Skin epidermis (tissue), 12 donors: Measurements from ENCODE around the gene OXSM.

Source experiments
- H3K27ac ChIP-seq, 21 experiments: fragments of 200-600 bp; sonication (generic) in 11 of 21; one replicate each; pipeline ENCODE4 v1.5.0; 2020; ENCODE audit warnings: mild to moderate bottlenecking in 3 of 21, inconsistent platforms in 2 of 21, moderate library complexity in 2 of 21
- H3K4me3 ChIP-seq, 7 experiments: fragments of 200-600 bp; sonication (generic) in 2 of 7; one replicate each; pipeline ENCODE4 v1.5.0; 2020; ENCODE audit warnings: inconsistent platforms in 2 of 7, mild to moderate bottlenecking in 2 of 7, moderate library complexity in 1 of 7

The OXSM gene

DNA sequence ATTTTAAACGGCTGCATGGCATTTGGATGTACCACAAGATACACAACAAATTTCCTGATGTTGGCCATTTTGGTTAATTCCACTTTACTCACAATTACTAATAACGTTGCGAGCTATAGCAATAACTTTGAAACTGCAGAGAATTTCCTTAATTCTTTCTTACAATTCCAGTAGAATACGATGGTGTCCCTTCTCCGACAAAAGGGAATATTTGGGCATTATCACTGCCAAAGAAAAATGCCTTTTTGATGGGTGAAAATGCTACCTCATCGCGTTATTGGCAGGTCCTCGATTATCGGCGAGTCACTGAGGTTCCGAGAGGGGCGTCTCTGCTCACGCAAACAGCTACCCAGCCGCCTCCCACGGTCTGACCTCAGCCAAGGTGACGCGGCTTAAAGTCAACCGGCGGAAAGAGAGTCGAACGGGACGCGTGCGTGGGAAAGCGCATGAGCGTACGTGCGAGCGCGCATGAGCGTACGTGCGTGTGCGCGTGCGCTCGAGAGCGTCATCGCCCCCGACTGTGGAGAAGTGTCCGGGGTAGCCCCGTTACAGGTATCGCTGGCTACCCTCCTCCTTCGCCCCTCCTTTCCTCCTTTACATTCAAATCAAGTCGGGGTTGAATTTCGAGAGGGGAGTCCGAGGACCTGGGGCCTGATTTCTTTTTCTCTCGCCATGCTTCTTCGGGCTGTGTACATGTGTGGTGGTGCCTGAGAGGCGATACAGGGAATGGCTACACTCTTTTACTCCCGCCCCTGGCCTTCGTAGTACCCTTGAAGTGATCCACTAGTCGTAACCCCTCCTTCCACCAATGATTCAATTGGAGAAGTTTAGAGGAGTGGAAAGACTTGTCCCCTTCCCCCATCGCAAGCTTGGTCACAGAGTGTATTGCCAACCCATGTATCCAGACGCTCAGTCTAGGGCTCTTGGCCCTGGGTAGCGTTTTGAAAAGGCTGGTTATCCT is at the start of gene OXSM:
OXSM (plus strand) TSS at position 495 of the 961 bp plus-strand sequence. CDS start 931 bp downstream, outside the sequence.
- Histone ChIP-seq H3K27ac (peak within 1 kb of the TSS in 20 of 21 experiments; percentile 43 to 88 (median 80)), H3K4me3 (peak within 1 kb of the TSS; percentile 51 to 71 (median 55))

DNA sequence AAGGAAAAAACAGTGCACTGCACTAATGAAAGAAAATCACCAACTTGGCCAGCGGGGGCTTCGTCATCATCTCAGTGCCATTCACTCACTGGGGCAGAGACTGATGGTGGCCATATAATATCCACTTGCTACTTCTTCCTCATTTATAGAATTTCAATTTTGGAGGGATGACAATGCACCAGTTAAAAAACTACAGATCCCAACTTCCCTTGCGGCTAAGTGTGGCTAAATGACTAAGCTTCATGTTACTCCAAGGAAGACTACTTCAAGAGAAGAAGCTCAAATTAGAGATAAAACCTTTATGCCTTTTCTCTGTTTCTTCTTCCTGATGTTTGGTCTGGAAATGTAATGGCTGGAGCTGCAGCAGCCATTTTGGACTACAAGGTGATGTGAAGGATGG is 45.4 kb upstream of the OXSM start:
- Histone ChIP-seq H3K27ac (no peak overlapping the region), H3K4me3 (no peak overlapping the region)

DNA sequence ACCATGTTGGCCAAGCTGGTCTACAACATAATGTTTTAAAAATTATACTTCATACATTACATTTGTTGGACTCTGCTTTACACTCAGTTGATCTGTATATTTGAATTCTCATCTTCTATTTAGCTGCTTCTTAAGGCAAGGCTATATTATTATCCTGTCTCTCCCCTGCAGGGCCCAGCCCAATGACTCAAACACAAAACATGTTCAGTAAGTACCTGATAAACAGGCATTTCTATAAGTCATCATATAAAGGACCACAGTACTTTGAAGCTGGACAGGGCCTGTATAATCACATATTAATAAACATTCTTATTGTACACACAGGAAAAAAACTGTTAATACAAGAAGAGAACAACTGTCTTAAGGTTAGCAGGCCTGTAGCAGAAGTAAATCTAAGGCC is 42.9 kb upstream of the OXSM start:
- Histone ChIP-seq H3K4me3 (no peak overlapping the region), H3K27ac (no peak overlapping the region)

DNA sequence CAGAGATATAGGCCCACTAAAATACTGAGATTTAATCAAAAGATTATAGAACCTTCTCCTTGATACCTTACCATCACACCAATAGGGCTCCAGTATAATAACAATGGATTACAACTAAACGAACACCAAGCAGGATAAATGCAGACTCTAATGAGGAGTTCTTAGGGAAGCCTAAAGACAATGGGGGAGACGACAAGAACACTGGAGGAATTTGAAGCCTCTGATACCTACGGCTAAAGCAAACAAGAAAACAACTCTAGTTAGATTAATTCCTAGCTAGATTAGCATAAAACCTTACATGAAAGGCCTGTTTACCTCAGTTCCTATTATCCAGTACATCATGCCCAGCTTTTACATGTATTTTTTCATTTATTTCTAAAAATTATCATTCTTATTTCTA is 41.7 kb upstream of the OXSM start:
- H3K4me3 ChIP-seq, result no peak overlapping the region
- H3K27ac ChIP-seq, result no peak overlapping the region

DNA sequence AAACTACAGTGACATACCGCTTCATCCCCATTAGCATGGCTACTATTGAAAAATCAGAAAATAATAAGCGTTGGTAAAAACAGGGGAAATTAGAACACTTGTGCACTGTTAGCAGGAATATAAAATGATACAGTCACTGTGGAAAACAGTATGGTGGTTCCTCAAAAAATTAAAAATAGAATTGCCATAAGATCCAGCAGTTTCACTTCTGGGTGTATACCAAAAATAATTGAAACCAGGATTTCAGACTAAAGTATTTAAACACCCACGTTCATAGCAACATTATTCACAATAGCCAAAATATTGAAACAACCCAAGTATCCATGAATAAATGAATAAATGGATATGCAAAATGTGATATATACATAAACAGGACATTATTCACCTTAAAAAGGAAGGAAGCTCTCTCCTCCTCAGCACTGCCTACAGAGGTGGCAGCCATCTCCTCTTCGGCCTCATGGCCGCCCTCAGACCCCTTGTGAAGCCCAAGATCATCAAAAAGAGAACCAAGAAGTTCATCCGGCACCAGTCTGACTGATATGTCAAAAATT is 40.8 kb upstream of the OXSM start:
- Histone ChIP-seq H3K4me3 (no peak overlapping the region), H3K27ac (peak overlapping the region in 1 of 21 experiments; percentile 11)

DNA sequence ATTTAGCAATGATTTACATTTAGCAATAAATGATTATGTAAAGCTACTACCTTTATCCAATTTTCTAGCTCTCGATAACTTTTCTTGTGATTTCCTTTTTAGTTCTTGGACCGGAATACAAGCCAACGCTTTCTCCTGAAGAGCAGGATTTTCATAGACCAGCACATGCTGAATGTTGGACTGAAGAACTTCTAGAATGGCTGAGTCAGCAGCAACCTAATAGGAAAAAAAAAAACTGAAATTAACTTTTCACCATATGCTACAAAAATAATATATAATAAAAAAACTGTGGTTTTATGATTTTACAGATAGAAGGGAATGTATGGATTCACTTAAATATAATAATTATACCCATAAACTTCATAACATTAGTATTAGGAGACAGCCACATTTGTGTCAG is 38.8 kb upstream of the OXSM start:
- no peak overlapping the region for H3K4me3 ChIP-seq
- no peak overlapping the region for H3K27ac ChIP-seq

DNA sequence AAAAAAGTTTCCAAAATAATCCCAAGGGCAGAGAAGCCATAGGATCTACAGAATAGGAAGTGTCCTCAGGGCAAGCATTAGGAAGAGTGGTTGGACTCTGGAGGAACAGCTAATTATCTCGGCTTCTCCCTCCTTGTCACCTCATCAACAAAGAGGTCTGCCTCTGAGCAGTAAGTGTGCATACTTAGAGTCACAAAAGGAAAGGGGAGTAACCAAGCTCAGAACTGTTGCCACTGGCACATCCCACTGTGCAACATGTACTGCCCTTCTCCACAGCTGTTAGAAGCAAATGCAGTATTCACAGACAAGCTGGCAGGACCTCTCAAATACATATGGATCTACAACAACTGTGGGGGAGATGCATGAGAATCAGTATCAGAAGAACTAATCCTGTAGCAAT is 38.2 kb upstream of the OXSM start:
- no peak overlapping the region for H3K27ac ChIP-seq
- no peak overlapping the region for H3K4me3 ChIP-seq

DNA sequence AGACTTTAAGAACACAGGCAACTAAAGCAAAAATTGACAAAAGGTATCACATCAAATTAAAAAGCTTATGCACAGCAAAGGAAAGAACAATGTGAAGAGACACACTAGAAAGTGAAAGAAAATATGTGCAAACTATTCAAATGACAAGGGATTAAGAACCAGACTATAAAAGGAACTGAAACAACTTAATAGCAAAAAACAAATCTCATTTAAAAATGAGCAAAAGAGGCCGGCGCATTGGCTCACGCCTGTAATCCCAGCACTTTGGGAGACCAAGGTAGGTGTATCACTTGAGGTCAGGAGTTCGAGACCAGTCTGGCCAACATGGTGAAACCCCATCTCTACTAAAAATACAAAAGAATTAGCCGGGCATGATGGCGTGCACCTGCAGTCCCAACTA is 21.0 kb upstream of the OXSM start:
- H3K4me3 ChIP-seq, result no peak overlapping the region
- no peak overlapping the region for H3K27ac ChIP-seq

DNA sequence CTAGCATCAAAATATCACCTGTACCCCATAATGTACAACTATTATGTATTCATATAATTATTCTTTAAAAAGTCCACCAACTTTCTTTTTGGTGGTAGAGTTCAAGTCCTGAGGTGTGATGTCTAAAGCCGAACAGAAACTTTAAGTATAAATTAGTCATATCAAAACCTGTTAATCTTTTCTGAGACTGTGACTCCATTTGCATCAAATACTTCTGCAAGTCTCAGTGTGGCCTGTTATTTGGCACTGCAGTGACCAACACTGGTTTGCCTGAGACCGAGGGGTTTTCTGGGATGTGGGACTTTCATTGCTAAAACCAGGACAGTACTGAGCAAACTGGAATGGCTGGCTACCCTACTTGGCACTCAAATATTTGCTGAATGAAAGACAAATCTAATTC is 14.0 kb upstream of the OXSM start:
- Histone ChIP-seq H3K4me3 (no peak overlapping the region), H3K27ac (no peak overlapping the region)

DNA sequence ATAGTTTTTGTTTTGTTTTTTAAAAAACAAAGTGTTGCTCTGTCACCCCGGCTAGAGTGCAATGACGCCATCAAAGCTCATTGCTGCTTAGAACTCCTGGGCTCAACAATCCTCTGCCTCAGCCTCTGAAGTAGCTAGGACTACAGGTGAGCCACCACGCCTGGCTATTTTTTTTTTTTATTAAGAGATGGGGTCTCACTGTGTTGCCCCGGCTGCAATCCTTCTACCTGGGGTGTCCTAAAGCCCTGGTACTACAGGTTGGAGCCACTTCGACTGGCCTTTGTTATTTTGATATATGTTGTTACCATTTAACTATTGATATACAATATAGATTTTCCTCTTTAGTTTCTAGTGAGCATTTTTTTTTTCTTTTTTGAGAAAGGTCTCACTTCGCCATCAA is 9.3 kb upstream of the OXSM start:
- Histone ChIP-seq H3K27ac (no peak overlapping the region), H3K4me3 (no peak overlapping the region)

DNA sequence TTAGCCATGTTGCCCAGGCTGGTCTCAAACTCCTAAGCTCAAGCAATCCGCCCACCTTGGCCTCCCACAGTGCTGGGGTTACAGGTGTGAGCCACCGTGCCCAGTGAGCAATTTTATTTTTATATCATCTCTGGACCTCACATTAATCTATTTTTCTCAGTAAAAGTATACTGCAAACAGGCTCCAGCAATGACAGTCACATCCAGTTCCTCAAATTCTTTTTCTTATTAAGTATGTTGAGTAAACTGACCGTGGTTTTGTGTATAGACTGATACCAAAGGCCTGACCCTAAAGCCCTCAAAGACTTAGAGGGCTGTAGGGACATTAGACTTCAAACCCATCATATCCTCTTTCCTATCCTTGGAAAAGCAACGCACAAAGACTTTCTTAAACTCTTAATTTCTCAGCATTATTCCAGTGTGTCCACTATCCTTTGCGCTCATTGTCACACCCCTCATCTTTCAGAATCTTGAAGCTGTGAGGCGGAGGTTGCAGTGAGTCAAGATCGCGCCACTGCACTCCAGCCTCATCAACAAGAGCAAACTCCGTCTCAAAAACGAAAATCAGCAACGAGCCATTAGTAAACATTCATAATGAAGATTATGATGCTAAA is 8.6 kb upstream of the OXSM start:
- no peak overlapping the region for H3K27ac ChIP-seq
- H3K4me3 ChIP-seq, result no peak overlapping the region

DNA sequence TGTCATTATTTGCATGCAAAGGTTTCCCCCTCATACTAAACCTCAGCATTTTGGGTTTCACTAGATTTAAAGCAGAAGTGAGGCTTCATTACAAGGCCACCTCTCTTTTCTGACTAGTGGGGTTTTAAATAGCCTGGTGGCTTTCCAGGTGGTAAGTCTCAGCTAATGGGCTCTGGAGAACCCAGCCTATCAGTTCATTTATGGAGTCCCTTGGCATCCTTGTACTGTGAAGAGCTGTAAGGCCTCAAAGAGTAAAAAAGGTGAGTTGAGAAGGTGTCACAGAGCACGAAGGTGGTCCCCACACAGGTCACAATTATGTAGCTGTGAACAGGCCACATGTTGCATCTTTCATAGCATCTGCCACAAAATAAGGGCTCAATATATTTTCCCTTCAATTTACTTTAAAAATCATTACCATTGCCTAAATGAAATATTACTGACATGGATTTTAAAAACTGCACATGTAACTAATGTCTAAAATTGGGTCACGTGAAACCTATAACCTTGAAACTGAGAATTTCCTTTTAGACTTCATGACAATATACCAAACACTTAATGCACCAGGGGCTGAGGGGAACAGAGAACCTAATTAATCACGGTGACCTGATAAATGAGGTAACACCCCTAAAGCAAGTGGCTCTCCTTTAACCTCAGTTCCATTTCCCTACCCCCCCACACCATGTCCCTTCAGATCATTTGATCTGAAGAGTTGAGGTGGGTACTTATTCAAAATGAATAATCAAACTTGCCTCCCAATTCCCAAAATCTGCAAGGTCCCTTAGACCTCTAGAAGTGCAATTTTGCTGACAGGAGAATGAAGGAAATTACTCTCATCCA is 7.9 kb upstream of the OXSM start:
- peak overlapping the region; percentile 90 to 98 (median 96) for H3K4me3 ChIP-seq
- H3K27ac ChIP-seq, result peak overlapping the region in 5 of 21 experiments; percentile 79 to 97 (median 90)

DNA sequence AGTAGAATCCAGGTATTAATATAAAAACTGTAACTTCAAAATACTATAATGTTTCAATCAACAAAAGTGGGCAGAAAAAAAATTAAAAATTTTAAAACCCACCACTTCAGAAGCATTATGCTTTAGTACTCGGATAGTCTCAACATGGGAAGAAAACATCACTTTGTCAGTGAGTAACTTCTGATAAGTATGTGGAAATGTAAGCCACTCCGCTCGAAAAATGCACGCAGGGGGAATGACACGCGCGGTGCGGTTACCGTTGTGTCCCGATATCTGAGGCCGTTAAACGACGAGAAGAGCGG is 7.3 kb upstream of the OXSM start:
- H3K4me3 ChIP-seq, result peak overlapping the region; percentile 90 to 98 (median 96)
- peak overlapping the region in 20 of 21 experiments; percentile 77 to 97 (median 90) for H3K27ac ChIP-seq

DNA sequence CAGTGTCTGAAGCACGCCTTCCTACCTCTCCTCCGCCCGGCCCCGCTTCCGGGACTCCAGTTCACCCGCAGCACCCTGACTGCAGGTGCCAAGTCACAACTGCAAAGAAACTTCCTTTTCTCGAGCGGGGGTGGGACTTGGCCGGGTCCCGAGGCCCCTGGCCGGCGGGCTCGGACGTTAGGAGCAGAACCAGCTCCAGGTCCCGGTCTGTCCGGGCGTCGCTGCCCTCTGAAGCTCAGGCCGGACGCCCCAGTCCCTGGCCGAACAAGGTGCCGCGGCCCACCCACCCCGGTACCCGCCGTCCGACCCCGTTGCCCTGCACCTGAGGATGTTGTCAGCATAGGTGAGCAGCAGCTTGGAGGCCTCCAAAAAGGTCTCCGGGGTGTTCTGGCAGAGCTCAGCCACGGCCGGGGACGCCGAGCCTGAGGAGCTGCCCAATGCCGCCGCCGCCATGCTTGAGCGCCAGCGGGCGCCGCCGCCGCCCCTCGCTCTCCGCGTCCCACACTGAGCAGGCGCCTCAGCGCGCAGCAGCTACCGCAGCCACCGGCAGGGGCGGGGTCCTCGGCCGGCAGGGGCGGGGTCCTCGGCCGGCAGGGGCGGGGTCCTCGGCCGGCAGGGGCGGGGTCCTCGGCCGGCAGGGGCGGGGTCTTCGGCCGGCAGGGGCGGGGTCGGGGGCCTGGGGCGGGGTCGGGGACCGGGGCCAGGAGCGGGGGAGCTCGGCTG is 6.8 kb upstream of the OXSM start, which contains the start of gene NGLY1:
NGLY1 (minus strand) TSS at position 506 of the 723 bp plus-strand sequence; CDS start at position 453, 53 bp downstream.
- Histone ChIP-seq H3K27ac (peak within 1 kb of the TSS; percentile 77 to 97 (median 90)), H3K4me3 (peak within 1 kb of the TSS; percentile 90 to 98 (median 96))

DNA sequence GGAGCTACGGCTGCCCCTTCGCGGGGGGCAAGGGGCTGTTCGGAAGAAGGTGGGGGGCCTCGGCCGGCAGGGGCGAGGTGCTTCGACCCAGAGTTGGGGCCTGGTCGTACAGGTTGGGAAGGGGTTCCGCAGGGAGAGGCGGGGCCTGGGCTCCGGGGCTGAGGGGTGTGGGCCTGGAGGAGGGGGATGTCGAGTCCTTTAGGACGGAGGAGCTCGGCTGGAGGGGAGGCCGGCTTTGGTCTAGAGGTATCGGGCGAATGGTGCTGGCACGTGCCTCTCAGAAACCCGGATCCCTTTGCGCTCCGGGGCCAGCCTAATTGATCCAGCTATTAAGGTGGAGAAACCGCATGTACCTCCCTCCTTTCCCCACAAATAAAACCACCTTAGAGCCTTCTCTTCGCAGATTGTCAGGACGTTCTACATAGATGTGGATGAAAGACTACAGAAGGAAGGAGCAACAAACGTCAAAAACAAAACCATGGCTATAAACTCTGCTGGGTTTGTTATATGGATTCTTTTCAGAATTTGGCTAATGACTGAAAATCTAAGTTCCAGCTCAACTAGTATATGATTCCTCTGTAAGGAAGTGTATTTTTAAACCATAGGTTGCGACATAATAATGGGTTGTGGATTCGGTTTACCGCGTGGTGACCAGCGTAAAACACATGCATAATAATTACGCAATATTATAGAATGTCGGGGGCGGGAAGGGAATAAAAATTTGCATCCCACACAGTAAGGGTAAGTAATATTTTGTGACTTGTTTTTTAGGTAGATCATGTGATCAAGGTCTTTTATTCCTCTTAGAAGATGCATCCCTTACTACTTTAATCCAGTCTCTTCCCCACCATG is 6.0 kb upstream of the OXSM start:
- peak overlapping the region; percentile 90 to 98 (median 96) for H3K4me3 ChIP-seq
- H3K27ac ChIP-seq, result peak overlapping the region in 20 of 21 experiments; percentile 77 to 97 (median 88)

DNA sequence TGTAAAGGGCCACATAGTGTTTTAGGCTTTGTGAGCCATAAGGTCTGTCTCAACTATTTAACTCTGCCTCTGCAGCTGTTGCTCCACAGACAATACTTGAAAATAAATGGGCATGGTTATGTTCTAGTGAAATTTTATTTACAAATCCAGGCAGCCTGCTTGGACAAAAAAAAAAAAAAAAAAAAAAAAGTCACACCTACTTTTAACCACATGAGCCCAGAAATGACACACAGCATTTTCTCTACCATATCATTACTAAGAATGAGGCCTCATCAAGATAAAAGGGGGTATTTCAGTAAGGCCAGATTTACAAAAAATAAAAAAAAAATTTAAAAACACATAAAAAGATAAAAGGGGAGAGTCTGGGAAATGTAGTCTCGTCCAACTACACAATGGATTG is 4.9 kb upstream of the OXSM start:
- Histone ChIP-seq H3K4me3 (no peak overlapping the region), H3K27ac (no peak overlapping the region)

DNA sequence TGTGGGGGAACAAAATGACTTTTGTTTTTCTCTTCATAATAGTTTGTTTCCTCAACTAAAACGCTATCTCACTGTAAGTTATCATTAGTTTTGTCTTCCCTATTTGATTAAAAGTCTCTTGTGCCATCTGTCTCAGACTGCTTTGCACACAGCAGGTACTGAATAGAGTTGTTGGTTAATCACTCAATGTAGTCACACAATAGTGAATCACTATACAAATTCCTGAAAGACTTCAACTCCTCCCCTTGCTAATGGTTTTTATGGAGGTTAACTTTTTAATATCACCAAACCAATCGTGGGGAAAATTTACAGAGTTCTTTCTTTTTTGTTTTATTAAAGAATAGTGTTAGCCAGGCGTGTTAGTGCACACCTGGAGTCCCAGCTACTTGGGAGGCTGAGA is 4.1 kb upstream of the OXSM start:
- H3K27ac ChIP-seq, result no peak overlapping the region
- no peak overlapping the region for H3K4me3 ChIP-seq

DNA sequence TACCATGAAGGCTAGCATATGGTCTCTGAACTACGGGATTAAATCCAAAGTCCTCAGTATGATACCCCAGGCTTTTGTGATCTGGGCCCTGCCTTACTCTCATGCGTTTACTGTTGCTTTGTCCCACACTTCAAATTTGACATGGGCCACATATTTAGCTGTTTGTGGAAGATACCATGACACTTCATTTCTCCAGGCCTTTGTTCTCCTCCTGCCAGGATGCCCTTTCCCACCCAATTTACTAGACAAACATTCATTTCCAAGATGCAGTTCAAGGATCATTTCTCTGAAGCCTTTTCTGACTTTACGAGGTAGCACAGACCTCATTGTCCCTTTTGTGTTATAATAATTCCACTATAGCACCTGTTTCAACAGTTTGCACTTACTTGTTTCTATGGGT is 2.2 kb upstream of the OXSM start:
- H3K27ac ChIP-seq, result no peak overlapping the region

More for the DNA sequence above, 2.2 kb upstream of the OXSM start:
- H3K4me3 ChIP-seq, result no peak overlapping the region
